HL-60 (cell line): ENCODE measurements around the gene PLA2G12A.

Source experiments
- DNase-seq, 2 experiments: peaks; one replicate each; pipeline ENCODE4 v3.0.0-alpha.2; 2010 to 2020; ENCODE audit warnings: low read depth in 1 of 2, low spot score in 1 of 2
- H3K27ac ChIP-seq: fragments of 250-450 bp; sonication (Bioruptor Pico); replicated peaks from 2 replicates; pipeline ENCODE4 v1.5.1; 2020; ENCODE audit warnings: mild to moderate bottlenecking, moderate library complexity
- H3K27me3 ChIP-seq: fragments of 250-450 bp; sonication (Bioruptor Pico); 2 replicates; pipeline ENCODE4 v1.5.1; 2021; ENCODE audit warnings: mild to moderate bottlenecking, moderate library complexity; ENCODE audit not compliant: insufficient read depth, poor library complexity, severe bottlenecking
- H3K4me3 ChIP-seq: replicated peaks from 2 replicates; pipeline ENCODE4 v1.5.1; 2011; ENCODE audit warnings: mild to moderate bottlenecking, control low read depth, low read length; ENCODE audit not compliant: insufficient read depth
- GABPA ChIP-seq: IDR thresholded peaks from 2 replicates; pipeline ENCODE4 v1.6.1; 2012; ENCODE audit warnings: low read depth
- POLR2AphosphoS5 ChIP-seq: IDR thresholded peaks from 2 replicates; pipeline ENCODE4 v1.6.1; 2012; ENCODE audit warnings: low read depth
- REST ChIP-seq: IDR thresholded peaks from 2 replicates; pipeline ENCODE4 v1.6.1; 2012; ENCODE audit warnings: low read depth; ENCODE audit not compliant: insufficient replicate concordance
- SPI1 ChIP-seq: IDR thresholded peaks from 2 replicates; pipeline ENCODE4 v1.6.1; 2012; ENCODE audit warnings: low read depth, mild to moderate bottlenecking, borderline replicate concordance
- TF ChIP-seq, protein P1 (sequence below): IDR thresholded peaks from one replicate; pipeline ENCODE4 v1.5.1; 2011; ENCODE audit warnings: low read length, control low read depth, inconsistent platforms; ENCODE audit not compliant: insufficient read depth

The PLA2G12A gene

GRCh38 chr4:109672169-109672930 lies 57.5 kb downstream of the PLA2G12A start:
- TF ChIP-seq SPI1 (no peak), POLR2AphosphoS5 (no peak), REST (no peak), GABPA (no peak)
- TF ChIP-seq, protein P1, sequence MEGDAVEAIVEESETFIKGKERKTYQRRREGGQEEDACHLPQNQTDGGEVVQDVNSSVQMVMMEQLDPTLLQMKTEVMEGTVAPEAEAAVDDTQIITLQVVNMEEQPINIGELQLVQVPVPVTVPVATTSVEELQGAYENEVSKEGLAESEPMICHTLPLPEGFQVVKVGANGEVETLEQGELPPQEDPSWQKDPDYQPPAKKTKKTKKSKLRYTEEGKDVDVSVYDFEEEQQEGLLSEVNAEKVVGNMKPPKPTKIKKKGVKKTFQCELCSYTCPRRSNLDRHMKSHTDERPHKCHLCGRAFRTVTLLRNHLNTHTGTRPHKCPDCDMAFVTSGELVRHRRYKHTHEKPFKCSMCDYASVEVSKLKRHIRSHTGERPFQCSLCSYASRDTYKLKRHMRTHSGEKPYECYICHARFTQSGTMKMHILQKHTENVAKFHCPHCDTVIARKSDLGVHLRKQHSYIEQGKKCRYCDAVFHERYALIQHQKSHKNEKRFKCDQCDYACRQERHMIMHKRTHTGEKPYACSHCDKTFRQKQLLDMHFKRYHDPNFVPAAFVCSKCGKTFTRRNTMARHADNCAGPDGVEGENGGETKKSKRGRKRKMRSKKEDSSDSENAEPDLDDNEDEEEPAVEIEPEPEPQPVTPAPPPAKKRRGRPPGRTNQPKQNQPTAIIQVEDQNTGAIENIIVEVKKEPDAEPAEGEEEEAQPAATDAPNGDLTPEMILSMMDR = no peak
- no peaks in the 10 kb centered on the region for H3K27me3 ChIP-seq
- DNase-seq = no peak
- no peak overlapping the region for H3K27ac ChIP-seq
- no peak overlapping the region for H3K4me3 ChIP-seq

GRCh38 chr4:109671350-109671749 lies 58.5 kb downstream of the PLA2G12A start:
- DNase-seq = no peak
- H3K27ac ChIP-seq = no peak overlapping the region
- no peaks in the 10 kb centered on the region for H3K27me3 ChIP-seq
- TF ChIP-seq, protein P1 = no peak
- TF ChIP-seq SPI1 = no peak
- no peak for TF ChIP-seq REST
- no peak for TF ChIP-seq POLR2AphosphoS5
- no peak for TF ChIP-seq GABPA
- no peak overlapping the region for H3K4me3 ChIP-seq

GRCh38 chr4:109665783-109666485 lies 63.9 kb downstream of the PLA2G12A start:
- DNase-seq = no peak
- TF ChIP-seq SPI1 (no peak), POLR2AphosphoS5 (no peak), GABPA (no peak), REST (no peak)
- TF ChIP-seq, protein P1 = no peak
- H3K27ac ChIP-seq = no peak overlapping the region

More at GRCh38 chr4:109665783-109666485, 63.9 kb downstream of the PLA2G12A start:
- H3K4me3 ChIP-seq = no peak overlapping the region
- H3K27me3 ChIP-seq = no peaks in the 10 kb centered on the region
